ENCODE results near the gene DOP1B. TPM values are rescaled to one million over a fixed set of nuclear protein-coding genes. Genes with fewer than 3 reads are reported as not detected.

Gene DOP1B, protein sequence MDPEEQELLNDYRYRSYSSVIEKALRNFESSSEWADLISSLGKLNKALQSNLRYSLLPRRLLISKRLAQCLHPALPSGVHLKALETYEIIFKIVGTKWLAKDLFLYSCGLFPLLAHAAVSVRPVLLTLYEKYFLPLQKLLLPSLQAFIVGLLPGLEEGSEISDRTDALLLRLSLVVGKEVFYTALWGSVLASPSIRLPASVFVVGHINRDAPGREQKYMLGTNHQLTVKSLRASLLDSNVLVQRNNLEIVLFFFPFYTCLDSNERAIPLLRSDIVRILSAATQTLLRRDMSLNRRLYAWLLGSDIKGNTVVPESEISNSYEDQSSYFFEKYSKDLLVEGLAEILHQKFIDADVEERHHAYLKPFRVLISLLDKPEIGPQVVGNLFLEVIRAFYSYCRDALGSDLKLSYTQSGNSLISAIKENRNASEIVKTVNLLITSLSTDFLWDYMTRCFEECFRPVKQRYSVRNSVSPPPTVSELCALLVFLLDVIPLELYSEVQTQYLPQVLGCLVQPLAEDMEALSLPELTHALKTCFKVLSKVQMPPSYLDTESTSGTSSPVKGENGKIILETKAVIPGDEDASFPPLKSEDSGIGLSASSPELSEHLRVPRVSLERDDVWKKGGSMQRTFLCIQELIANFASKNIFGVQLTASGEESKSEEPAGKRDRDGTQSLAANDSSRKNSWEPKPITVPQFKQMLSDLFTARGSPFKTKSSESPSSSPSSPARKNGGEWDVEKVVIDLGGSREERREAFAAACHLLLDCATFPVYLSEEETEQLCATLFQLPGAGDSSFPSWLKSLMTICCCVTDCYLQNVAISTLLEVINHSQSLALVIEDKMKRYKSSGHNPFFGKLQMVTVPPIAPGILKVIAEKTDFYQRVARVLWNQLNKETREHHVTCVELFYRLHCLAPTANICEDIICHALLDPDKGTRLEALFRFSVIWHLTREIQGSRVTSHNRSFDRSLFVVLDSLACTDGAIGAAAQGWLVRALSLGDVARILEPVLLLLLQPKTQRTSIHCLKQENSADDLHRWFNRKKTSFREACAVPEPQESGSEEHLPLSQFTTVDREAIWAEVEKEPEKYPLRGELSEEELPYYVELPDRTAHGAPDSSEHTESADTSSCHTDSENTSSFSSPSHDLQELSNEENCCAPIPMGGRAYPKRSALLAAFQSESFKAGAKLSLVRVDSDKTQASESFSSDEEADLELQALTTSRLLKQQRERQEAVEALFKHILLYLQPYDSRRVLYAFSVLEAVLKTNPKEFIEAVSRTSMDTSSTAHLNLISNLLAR (N-terminal part only)
- 10 to 100 TPM; 24.3 to 27.9 TPM for total RNA-seq

GRCh38 chr21:36156815-36157670 lies at the start of gene DOP1B:
TSS of gene DOP1B (plus strand) at chr21:36156824. CDS start at chr21:36164734, 7,910 bp downstream.

DNA sequence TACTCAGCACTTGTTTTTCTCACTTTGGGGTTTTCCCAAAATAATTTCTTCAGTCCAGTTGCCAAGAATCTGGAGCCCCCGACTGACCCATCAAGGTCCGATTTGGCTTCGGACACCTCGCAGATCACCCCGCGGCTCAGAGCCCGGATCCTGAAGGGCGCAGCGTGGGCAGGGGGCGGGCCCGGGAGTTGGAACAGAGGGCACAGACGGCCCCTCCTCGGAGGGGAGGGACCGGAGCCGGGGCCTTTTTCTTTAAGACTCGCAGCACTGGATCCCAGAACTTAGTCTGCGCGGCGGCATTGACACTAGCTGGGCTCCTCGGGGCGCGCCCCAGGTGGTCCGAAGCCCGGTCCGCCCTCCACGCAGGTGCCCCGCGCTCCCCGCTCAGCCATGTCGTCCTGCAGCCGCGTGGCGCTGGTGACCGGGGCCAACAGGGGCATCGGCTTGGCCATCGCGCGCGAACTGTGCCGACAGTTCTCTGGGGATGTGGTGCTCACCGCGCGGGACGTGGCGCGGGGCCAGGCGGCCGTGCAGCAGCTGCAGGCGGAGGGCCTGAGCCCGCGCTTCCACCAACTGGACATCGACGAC lies 21.7 kb upstream of the DOP1B start, which contains the start of gene CBR3:
Gene CBR3 (plus strand): TSS at position 277 of the 588 bp plus-strand sequence. CDS start 114 bp downstream, at position 391.

Other genes with a start within 250 kb of the DOP1B start
- 10 to 100 TPM; 17.5 to 18.9 TPM for gene SETD4, start 96.3 kb upstream of the DOP1B start, total RNA-seq
- gene CBR1, start 86.8 kb upstream of the DOP1B start, total RNA-seq = 10 to 100 TPM; 40.9 to 45.2 TPM
- gene CBR3, start 21.7 kb upstream of the DOP1B start, total RNA-seq = 10 to 100 TPM; 25.7 to 25.8 TPM
- gene MORC3, start 163.4 kb downstream of the DOP1B start, total RNA-seq = 10 to 100 TPM; 50.3 to 54.1 TPM
- 10 to 100 TPM; 16.5 to 17.1 TPM for gene CHAF1B, start 228.6 kb downstream of the DOP1B start, total RNA-seq

Data from activated naive CD4-positive, alpha-beta T cell treated with anti-CD3 and anti-CD28 coated beads, Interleukin-2, amount 10 ng/mL, durations not matched to agents 5 hours and 36 hours (primary cell).